NCI-H2196 treated with DMSO at 0.1 percent for 48 hours (cell line): ENCODE results near the gene C11orf24.

Experiments used
- DNase-seq: peaks from one replicate; lab custom pipeline; 2025; ENCODE audit not compliant: unreplicated experiment; lab: John Stamatoyannopoulos, UW

The C11orf24 gene

GRCh38 chr11:68271781-68272608 is at the start of gene C11orf24:
Gene C11orf24, minus strand, starts transcription at chr11:68271973. Its CDS starts 8,206 bp downstream, at chr11:68263767.
- peak; percentile 87 for DNase-seq

DNA sequence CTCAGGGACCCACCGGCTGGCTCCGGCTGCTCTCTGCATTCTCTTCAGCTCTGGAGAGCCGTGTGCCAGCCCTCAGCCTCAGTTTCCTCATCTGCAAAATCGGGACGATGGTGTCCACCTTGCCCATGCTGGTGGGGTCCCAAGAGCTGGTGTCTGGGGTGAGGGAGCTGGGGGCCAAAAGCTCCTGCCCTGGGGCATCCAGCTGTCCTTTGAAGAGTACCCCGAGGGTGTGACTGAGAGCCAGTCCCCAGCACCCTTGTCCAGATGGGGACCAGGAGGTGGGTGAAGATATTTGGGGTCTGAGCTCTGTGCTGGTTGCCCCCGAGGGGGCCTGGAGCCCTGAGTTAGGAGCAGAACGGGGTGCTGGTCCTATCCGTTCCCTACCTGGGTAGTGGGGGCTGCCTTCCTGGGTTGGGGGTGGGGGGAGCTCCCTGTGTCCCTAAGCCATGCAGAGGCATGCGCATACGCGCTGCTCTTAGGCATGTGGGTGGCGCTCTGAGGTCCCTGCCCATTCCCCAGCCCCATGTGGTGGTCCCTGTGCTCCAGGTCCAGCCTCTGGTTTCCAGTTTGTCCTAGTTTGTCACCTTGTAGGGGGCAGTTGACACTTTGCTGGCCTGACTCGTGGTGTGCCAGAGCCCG is 45.5 kb upstream of the C11orf24 start:
- DNase-seq = no peak

- DNase-seq = no peak
Measured at GRCh38 chr11:68315171-68315920, 43.6 kb upstream of the C11orf24 start.

- DNase-seq = no peak
Measured at GRCh38 chr11:68314203-68315170, 42.7 kb upstream of the C11orf24 start.

GRCh38 chr11:68313574-68314202 is 41.9 kb upstream of the C11orf24 start:
- no peak for DNase-seq

GRCh38 chr11:68312780-68313573 is 41.2 kb upstream of the C11orf24 start:
- DNase-seq = no peak

DNA sequence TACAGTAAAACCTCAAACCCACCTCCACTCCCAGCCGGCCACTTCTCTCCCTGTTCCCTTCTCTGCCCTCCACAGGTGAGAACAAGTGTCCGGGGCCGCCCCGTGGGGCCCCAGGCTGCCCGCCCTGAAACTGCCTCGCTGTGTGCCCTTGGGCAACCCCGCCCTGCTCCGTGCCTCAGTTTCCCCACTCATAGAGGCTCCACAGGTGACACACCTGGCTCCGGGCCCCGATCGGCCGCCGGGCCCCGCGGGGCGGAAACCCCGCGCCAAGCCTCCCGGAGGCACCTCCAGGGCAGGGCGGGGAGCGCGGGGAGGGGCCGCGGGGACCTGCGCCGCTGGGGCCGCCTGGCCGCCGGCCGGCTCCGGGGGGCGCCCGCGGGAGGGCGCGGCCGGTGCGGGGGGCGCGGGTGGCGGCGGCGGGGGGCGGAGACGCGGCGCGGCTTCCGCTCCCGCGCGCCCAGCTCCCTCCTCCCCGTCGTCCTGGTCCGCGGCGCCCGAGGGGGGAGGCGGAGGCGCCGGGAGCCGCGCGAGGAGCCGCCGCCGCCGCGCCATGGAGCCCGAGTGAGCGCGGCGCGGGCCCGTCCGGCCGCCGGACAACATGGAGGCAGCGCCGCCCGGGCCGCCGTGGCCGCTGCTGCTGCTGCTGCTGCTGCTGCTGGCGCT is 40.5 kb upstream of the C11orf24 start, which contains the start of gene LRP5:
TSS of gene LRP5 (plus strand) at position 475 of the 663 bp plus-strand sequence. CDS start at position 599, 124 bp downstream.
- no peak for DNase-seq

DNA sequence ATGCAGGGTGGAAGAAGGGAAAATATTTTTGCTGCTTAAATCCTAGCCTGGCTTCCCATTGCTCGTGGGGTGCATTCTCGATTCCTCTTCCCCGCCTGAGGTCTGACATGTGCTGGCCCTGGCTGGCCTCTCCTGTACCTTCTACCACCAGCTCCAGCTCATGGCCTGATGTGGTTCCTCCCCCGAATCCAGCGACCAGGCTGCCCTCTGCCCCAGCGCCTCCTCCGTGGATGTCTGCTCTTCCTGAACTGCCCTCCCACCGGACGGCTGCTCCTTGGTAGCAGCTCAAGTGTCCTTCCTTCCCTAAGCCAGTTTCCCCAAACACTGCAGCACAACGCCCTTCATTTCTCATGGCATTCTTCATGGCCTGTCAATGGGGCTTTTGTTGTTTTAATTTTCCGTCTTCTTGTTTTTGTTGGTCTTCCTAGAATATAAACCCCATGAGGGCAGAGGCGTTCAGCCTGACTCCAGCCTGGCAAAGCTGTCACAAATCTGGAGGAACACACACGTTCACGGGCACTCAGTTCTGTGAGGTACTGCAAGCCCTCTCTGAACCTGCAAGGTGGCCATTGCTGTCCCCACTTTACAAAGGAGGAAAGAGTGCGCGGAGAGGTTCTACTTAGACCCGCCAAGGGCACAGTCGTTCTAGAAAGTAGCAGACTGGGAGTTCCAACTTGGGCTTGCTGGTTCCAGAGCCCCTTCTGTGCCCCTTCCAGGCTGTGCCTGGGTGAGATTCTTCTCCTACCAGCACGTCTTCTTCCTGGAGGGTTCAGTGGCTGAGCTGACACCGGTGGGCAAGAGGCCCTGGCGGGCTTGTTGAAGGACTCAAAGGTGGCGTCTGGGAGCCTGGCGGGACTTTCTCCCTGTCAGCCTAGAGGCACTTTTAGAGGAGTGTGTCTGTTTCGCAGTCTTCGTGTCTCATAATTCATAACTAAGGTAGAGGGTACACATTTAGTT is 39.7 kb upstream of the C11orf24 start:
- no peak for DNase-seq

DNA sequence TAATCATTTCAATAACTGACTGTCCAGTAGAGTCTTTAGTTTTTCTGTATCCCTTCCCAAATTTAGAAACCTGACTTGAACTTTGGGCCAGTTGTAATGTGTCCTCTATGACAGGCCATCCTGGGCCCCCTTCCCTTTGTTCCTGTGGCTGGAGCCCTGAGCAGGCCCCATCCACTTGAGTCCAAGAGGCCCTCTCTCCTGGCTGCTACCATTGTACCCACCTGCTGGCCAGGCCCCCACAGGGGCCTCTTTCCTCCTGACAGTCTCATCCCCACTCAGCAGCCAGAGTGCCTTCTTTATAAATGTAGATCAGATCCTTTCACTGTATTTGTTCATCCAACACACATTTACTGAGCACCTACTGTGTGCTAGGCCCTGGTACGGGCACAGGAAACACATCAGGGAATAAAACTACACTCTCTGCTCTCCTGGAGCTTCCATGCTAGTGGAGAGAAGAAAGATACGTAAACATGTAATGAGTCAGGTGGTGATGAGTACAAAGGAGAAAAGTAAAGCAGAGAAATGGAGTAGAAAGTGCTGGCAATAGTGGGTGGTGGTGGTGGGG is 37.9 kb upstream of the C11orf24 start:
- DNase-seq = no peak

DNA sequence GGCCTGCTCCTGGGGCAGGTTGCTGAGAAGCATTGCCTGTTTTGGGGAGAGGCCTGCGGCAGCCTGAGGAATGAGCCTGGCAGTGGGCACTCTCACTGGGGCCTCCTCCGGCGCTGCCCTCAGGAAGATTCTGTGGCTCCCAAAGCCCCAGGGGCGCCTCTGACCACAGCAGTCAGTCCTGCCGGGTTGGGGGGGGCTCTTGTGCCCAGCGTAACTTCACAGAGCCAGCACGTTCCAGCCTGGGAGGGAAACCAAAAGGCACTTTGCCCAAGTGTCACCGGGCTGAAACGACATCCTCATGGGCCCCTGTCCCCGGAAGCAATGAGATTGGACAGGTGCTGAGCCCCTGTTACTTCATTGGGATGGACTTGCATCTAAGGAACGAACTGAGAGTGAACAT is 36.3 kb upstream of the C11orf24 start:
- no peak for DNase-seq

- DNase-seq = no peak
Measured at GRCh38 chr11:68306636-68307035, 34.9 kb upstream of the C11orf24 start.

DNA sequence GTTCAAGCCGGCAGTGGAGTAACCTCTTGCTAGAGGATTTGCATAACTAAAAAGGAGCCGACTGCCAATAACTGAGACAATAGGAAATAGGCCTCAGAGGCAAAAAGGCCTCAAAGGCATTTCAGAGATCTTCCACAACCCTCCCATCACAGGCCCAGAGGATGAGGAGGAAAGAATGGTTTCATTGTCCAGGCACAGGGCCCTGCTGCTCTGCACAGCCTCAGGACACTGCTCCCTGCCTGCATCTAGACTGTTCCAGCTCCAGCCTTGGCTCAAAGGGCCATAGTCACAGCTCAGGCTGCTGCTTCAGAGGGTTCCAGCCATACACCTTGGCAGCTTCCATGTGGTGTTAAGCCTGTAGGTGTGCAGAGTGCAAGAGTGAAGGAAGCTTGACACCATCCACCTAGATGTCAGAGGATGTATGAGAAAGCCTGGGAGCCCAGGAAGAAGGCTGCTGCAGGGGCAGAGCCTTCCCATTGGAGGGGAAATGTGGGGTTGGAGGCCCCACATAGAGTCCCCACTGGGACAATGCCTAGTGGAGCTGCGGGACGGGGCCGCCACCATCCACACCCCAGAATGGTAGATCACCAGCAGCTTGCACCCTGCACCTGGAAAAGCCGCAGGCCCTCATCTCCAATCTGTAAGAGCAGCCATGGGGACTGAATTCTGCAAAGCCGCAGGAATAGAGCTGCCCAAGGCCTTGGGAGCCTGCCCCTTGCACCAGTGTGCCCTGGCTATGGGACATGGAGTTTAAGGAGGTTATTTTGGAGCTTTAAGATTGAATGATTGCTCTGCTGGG is 32.4 kb upstream of the C11orf24 start:
- DNase-seq = no peak

DNA sequence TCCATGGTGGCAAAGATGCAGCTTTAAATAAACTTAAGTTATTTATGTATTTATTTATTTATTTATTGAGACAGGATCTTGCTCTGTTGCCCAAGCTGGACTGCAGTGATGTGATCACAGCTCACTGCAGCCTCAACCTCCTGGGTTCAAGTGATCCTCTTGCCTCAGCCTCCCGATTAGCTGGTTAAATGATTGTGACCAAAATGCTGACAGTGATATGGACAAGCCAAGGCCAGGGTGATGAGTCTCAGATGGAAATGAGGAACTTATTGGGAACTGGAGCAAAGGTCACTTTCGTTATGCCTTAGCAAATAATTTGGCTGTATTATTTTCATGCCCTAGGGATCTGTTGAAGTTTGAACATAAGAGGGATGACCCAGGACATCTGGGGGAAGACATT is 31.3 kb upstream of the C11orf24 start:
- no peak for DNase-seq

GRCh38 chr11:68302670-68303069 is 30.9 kb upstream of the C11orf24 start:
- DNase-seq = no peak

GRCh38 chr11:68302256-68302655 is 30.5 kb upstream of the C11orf24 start:
- DNase-seq = no peak

- no peak for DNase-seq
Measured at GRCh38 chr11:68300076-68300830, 28.5 kb upstream of the C11orf24 start.
